Activated T-helper 1 cell treated with anti-CD3 and anti-CD28 coated beads, Interleukin-12 subunit alpha, Interleukin-12 subunit beta, Interleukin-2, Interleukin-4 antibody, amounts not matched to agents 30 ng/mL and 10 ng/mL and 1 ng/mL, durations not matched to agents 14 hours and 24 hours and 36 hours (primary cell): ENCODE measurements around the gene TMEM53. TPM values are rescaled to one million over a fixed set of nuclear protein-coding genes. Genes with fewer than 3 reads are reported as not detected.
"Not testable (repeated sequence)": the region's sequence is repeated elsewhere in the genome, so short reads cannot be mapped to it uniquely, and the experiment has no call there.

ENCODE experiments used
- DNase-seq: peaks from one replicate; pipeline ENCODE4 v3.0.0; 2021; ENCODE audit warnings: low spot score
- H3K27ac Mint-ChIP-seq: one replicate; pipeline ENCODE4 v1.8.0; 2021; ENCODE audit warnings: mild to moderate bottlenecking, mixed read lengths
- H3K27me3 Mint-ChIP-seq: one replicate; pipeline ENCODE4 v1.8.0; 2022; ENCODE audit warnings: mild to moderate bottlenecking, moderate library complexity, mixed read lengths; ENCODE audit not compliant: insufficient read depth
- H3K36me3 Mint-ChIP-seq: one replicate; pipeline ENCODE4 v1.8.0; 2021; ENCODE audit warnings: low read depth, mixed read lengths
- H3K4me1 Mint-ChIP-seq: one replicate; pipeline ENCODE4 v1.8.0; 2021; ENCODE audit warnings: low read depth, mixed read lengths
- H3K4me3 Mint-ChIP-seq: one replicate; pipeline ENCODE4 v1.8.0; 2021; ENCODE audit warnings: mild to moderate bottlenecking, moderate library complexity, mixed read lengths
- H3K9me3 Mint-ChIP-seq: one replicate; pipeline ENCODE4 v1.8.0; 2021; ENCODE audit warnings: mixed read lengths
- intact Hi-C: fragments of 100-400 bp; cut with micrococcal nuclease; formaldehyde crosslinking; loops from one replicate; pipeline ENCODE4 v1.15.1; 2024
- total RNA-seq: library from RNA; stranded (reverse); gene quantifications from 2 replicates; pipeline ENCODE4 v1.2.3, GENCODE V29; 2022

TMEM53 gene
- total RNA-seq, 1 donor from 2014 or later = 6.6 TPM

- H3K36me3 Mint-ChIP-seq = no peaks in the 10 kb centered on the region
- H3K27me3 Mint-ChIP-seq = peaks cover 10% of the 10 kb centered on the region
- H3K9me3 Mint-ChIP-seq = no peaks in the 10 kb centered on the region
- H3K4me1 Mint-ChIP-seq = peaks cover 40% of the 10 kb centered on the region
- no peak for DNase-seq
- H3K27ac Mint-ChIP-seq = no peak overlapping the region
- intact Hi-C loops = no loop called here
- H3K4me3 Mint-ChIP-seq = no peak overlapping the region
These were observed 39.1 kb upstream of the TMEM53 start for GRCh38 chr1:44713321-44713781.

GRCh38 chr1:44707959-44708831 is 33.9 kb upstream of the TMEM53 start:
- no peaks in the 10 kb centered on the region for H3K9me3 Mint-ChIP-seq
- DNase-seq = no peak
- intact Hi-C loops = loop anchor here (1.0 kb wide), 2 partner anchors 13 to 22 kb away; no protein-coding TSS in a partner anchor
- H3K4me3 Mint-ChIP-seq = peak overlapping the region; percentile 55
- H3K4me1 Mint-ChIP-seq = peaks cover 15% of the 10 kb centered on the region
- peak overlapping the region; percentile 27 for H3K27ac Mint-ChIP-seq
- peaks cover 10% of the 10 kb centered on the region for H3K27me3 Mint-ChIP-seq
- H3K36me3 Mint-ChIP-seq = no peaks in the 10 kb centered on the region

DNA sequence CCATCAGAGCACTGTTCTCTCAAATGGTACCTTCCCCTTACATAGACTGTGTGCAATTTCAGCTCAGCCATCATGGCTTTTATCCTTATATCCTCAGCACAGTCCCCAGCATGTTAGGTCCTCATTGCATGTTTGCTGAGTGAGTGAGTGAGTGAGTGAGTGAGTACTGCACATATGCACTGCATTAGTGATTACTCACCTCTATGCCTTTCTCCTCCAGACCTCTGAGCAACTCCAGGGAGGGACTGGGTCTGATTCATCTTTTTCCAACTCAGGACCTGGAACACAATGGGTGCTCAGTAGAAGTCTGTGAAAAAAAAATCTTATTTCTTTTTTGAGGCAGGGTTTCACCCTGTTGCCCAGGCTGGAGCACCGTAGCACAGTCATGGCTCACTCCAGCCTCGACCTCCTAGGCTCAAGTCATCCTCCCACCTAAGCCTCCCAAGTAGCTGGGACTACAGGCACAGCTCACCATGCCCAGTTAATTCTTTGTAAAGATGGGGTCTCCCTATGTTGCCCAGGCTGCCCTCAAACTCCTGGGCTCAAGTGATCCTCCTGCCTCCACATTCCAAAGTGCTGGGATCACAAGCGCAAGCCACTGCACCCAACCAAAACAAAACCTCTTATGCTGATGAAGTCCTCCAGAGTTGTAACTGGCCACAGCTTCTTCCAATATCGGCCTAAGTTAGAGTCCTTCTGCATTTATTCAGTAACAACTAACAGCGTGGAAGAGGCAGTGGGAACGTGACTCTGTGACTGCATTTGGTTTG is 33.0 kb upstream of the TMEM53 start:
- intact Hi-C loops = no loop called here
- no peaks in the 10 kb centered on the region for H3K9me3 Mint-ChIP-seq
- no peak overlapping the region for H3K4me3 Mint-ChIP-seq
- peaks cover 10% of the 10 kb centered on the region for H3K27me3 Mint-ChIP-seq
- no peaks in the 10 kb centered on the region for H3K36me3 Mint-ChIP-seq
- no peak overlapping the region for H3K27ac Mint-ChIP-seq
- no peak for DNase-seq
- peaks cover 15% of the 10 kb centered on the region for H3K4me1 Mint-ChIP-seq

DNA sequence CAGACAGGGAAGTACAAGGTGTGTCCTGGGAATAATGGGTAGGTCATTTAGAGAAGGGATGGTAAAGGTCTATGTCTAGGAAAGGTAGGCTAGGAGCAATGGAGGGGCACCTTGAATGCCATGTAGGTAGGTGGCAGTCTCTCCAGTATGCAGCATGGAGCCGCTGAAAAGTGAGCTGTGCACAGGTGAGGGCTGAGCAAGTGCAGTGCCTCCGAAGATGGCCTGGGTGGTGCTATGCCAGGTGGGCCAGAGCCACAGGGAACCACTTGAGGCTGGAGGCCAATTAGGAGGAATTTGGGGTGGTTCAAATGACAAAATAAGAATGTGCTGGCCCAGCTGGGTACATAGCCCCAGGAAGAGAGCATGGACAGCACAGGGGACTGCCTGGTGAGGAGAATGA is 31.7 kb upstream of the TMEM53 start:
- H3K27me3 Mint-ChIP-seq = peaks cover 4% of the 10 kb centered on the region
- intact Hi-C loops = no loop called here
- H3K4me1 Mint-ChIP-seq = peaks cover 15% of the 10 kb centered on the region
- no peaks in the 10 kb centered on the region for H3K36me3 Mint-ChIP-seq
- H3K9me3 Mint-ChIP-seq = no peaks in the 10 kb centered on the region
- no peak for DNase-seq
- no peak overlapping the region for H3K4me3 Mint-ChIP-seq
- H3K27ac Mint-ChIP-seq = no peak overlapping the region

DNA sequence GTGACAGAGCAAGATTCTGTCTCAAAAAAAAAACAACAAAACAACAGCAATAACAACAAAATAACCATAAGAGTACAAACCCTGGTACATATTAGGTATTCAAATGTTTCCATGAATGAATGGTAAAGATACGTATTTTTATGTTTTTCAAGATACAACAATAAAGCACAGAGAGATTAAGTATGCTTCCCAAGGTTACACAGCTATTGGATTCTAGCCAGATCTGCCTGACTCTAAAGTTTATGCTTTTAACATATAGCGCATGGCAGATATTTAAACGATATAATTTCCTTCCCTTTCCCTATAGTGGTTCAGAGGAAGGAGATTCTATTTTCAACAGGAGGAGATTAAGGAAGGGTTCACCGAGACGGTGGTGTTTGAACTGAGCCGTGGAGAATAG is 31.2 kb upstream of the TMEM53 start:
- peaks cover 4% of the 10 kb centered on the region for H3K27me3 Mint-ChIP-seq
- DNase-seq = no peak
- no peak overlapping the region for H3K4me3 Mint-ChIP-seq
- H3K36me3 Mint-ChIP-seq = no peaks in the 10 kb centered on the region
- no peaks in the 10 kb centered on the region for H3K9me3 Mint-ChIP-seq
- peaks cover 15% of the 10 kb centered on the region for H3K4me1 Mint-ChIP-seq
- H3K27ac Mint-ChIP-seq = no peak overlapping the region
- intact Hi-C loops = no loop called here

GRCh38 chr1:44701141-44701573 is 26.9 kb upstream of the TMEM53 start:
- no peak overlapping the region for H3K27ac Mint-ChIP-seq

DNA sequence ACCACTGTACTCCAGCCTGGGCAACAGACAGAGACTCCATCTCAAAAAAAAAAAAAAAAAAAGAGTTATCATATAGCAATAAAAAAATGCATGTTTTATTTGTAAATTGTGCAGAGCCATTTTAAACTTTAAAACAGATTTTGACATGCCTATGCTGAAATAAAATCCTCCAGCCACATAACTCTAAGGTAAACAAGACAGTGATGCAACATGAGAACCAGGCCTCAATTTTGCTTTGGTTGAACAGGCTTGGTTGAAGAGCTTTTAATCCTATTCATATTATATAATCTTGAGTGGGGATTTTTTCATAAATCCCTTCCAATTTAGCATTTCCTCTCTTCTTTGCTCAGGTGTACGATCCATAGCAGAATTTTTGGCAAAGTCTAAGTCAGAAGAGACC is 26.3 kb upstream of the TMEM53 start:
- Mint-ChIP-seq H3K27ac (no peak overlapping the region), H3K4me3 (no peak overlapping the region), H3K4me1 (peaks cover 15% of the 10 kb centered on the region), H3K27me3 (no peaks in the 10 kb centered on the region), H3K9me3 (no peaks in the 10 kb centered on the region), H3K36me3 (no peaks in the 10 kb centered on the region)
- DNase-seq = no peak
- intact Hi-C loops = no loop called here

More at GRCh38 chr1:44701141-44701573, 26.9 kb upstream of the TMEM53 start:
- Mint-ChIP-seq H3K36me3 (no peaks in the 10 kb centered on the region), H3K27me3 (no peaks in the 10 kb centered on the region), H3K4me3 (no peak overlapping the region), H3K4me1 (peaks cover 15% of the 10 kb centered on the region), H3K9me3 (no peaks in the 10 kb centered on the region)
- intact Hi-C loops = no loop called here
- no peak for DNase-seq

DNA sequence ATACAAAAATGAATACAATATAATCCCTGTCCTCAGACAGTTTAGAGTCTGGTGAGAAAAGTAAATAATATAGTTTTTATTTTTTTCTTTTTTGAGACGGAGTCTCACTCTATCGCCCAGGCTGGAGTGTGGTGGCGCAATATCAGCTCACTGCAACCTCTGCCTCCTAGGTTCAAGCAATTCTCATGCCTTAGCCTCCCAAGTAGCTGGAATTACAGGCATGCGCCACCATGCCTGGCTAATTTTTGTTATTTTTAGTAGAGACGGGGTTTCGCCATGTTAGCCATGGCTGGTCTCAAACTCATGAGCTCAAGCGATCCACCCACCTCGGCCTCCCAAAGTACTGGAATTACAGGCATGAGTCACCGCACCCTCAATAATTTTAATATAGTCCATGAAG is 25.1 kb upstream of the TMEM53 start:
- not testable (repeated sequence) for H3K4me3 Mint-ChIP-seq

GRCh38 chr1:44698138-44698537 is 23.9 kb upstream of the TMEM53 start:
- intact Hi-C loops = no loop called here
- no peak for DNase-seq
- H3K27me3 Mint-ChIP-seq = no peaks in the 10 kb centered on the region
- H3K27ac Mint-ChIP-seq = no peak overlapping the region
- H3K9me3 Mint-ChIP-seq = no peaks in the 10 kb centered on the region
- H3K4me1 Mint-ChIP-seq = peaks cover 18% of the 10 kb centered on the region
- no peaks in the 10 kb centered on the region for H3K36me3 Mint-ChIP-seq
- no peak overlapping the region for H3K4me3 Mint-ChIP-seq

More for the DNA sequence above, 25.1 kb upstream of the TMEM53 start:
- H3K36me3 Mint-ChIP-seq, H3K9me3 Mint-ChIP-seq, H3K27me3 Mint-ChIP-seq, H3K27ac Mint-ChIP-seq, DNase-seq, intact Hi-C loops: not testable (repeated sequence)
- peaks cover 15% of the 10 kb centered on the region for H3K4me1 Mint-ChIP-seq

- no peak for DNase-seq
- Mint-ChIP-seq H3K4me3 (no peak overlapping the region), H3K4me1 (peaks cover 26% of the 10 kb centered on the region), H3K9me3 (no peaks in the 10 kb centered on the region), H3K36me3 (no peaks in the 10 kb centered on the region), H3K27ac (peak overlapping the region; percentile 83), H3K27me3 (no peaks in the 10 kb centered on the region)
- intact Hi-C loops = no loop called here
These were observed 22.6 kb upstream of the TMEM53 start for GRCh38 chr1:44696789-44697345.

DNA sequence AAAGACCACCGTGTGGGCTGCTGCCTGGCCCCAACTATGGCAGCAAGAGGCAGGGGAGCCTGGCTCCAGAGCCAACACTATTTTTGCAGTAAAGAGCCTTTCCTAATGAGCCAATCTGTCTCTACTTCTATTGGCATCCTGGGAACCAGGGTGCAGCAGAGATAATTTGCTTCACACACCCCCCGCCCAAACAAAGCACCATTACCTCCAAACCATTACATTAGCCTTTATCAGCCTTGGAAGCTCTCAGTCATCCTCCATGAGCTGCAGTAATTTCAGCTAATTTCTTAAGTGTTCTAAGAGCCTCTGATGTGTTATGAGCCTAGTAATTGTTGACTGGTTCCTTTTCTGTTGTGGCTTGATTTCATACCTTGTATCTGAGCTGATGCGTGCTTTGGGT is 21.8 kb upstream of the TMEM53 start:
- Mint-ChIP-seq H3K36me3 (peaks cover 2% of the 10 kb centered on the region), H3K27me3 (no peaks in the 10 kb centered on the region), H3K4me3 (no peak overlapping the region), H3K9me3 (no peaks in the 10 kb centered on the region), H3K27ac (no peak overlapping the region), H3K4me1 (peaks cover 26% of the 10 kb centered on the region)
- DNase-seq = no peak
- intact Hi-C loops = no loop called here

- no peak overlapping the region for H3K27ac Mint-ChIP-seq
- intact Hi-C loops = no loop called here
- no peak for DNase-seq
- H3K4me1 Mint-ChIP-seq = peaks cover 26% of the 10 kb centered on the region
- H3K27me3 Mint-ChIP-seq = no peaks in the 10 kb centered on the region
- no peak overlapping the region for H3K4me3 Mint-ChIP-seq
- H3K36me3 Mint-ChIP-seq = peaks cover 2% of the 10 kb centered on the region
- no peaks in the 10 kb centered on the region for H3K9me3 Mint-ChIP-seq
These were observed 21.4 kb upstream of the TMEM53 start for GRCh38 chr1:44695671-44696070.
